Activated CD4-positive, alpha-beta T cell treated with anti-CD3 and anti-CD28 coated beads, Interleukin-2, amount 10 ng/mL, durations not matched to agents 24 days and 14 days (primary cell): ENCODE measurements around the gene CPA1. TPM values are rescaled to one million over a fixed set of nuclear protein-coding genes. Genes with fewer than 3 reads are reported as not detected.

Source experiments
- DNase-seq: peaks from one replicate; pipeline ENCODE4 v3.0.0; 2022
- H3K27ac Mint-ChIP-seq: one replicate; pipeline ENCODE4 v1.8.0; 2022; ENCODE audit warnings: mild to moderate bottlenecking, mixed read lengths
- H3K27me3 Mint-ChIP-seq: one replicate; pipeline ENCODE4 v1.8.0; 2022; ENCODE audit warnings: mixed read lengths
- H3K36me3 Mint-ChIP-seq: one replicate; pipeline ENCODE4 v1.8.0; 2022; ENCODE audit warnings: low read depth, mild to moderate bottlenecking, mixed read lengths
- H3K4me1 Mint-ChIP-seq: one replicate; pipeline ENCODE4 v1.8.0; 2021; ENCODE audit warnings: mixed read lengths
- H3K4me3 Mint-ChIP-seq: one replicate; pipeline ENCODE4 v1.8.0; 2022; ENCODE audit warnings: mild to moderate bottlenecking, moderate library complexity, mixed read lengths
- H3K9me3 Mint-ChIP-seq: one replicate; pipeline ENCODE4 v1.8.0; 2021; ENCODE audit warnings: mixed read lengths
- intact Hi-C: fragments of 100-400 bp; cut with micrococcal nuclease; formaldehyde crosslinking; loops from one replicate; pipeline ENCODE4 v1.15.1; 2023
- total RNA-seq: library from RNA; stranded (reverse); gene quantifications from 2 replicates; pipeline ENCODE4 v1.2.3, GENCODE V29; 2022

The CPA1 gene
- total RNA-seq, 1 donor from 2014 or later, result not detected

- Mint-ChIP-seq H3K4me1 (peaks cover 5% of the 10 kb centered on the region), H3K27me3 (no peaks in the 10 kb centered on the region), H3K9me3 (no peaks in the 10 kb centered on the region), H3K27ac (no peak overlapping the region), H3K4me3 (no peak overlapping the region), H3K36me3 (peaks cover 13% of the 10 kb centered on the region)
- intact Hi-C loops, result no loop called here
- no peak for DNase-seq
Observed at GRCh38 chr7:130401578-130401977, 21.3 kb downstream of the CPA1 start.

- H3K4me1 Mint-ChIP-seq, result peaks cover 5% of the 10 kb centered on the region
- H3K4me3 Mint-ChIP-seq, result no peak overlapping the region
- DNase-seq, result no peak
- intact Hi-C loops, result no loop called here
- no peak overlapping the region for H3K27ac Mint-ChIP-seq
- H3K36me3 Mint-ChIP-seq, result peaks cover 4% of the 10 kb centered on the region
- no peaks in the 10 kb centered on the region for H3K9me3 Mint-ChIP-seq
- H3K27me3 Mint-ChIP-seq, result no peaks in the 10 kb centered on the region
Observed at GRCh38 chr7:130405003-130405402, 24.7 kb downstream of the CPA1 start.

GRCh38 chr7:130409067-130409711, 28.9 kb downstream of the CPA1 start:
- H3K27me3 Mint-ChIP-seq, result no peaks in the 10 kb centered on the region
- H3K4me1 Mint-ChIP-seq, result peaks cover 5% of the 10 kb centered on the region
- no peaks in the 10 kb centered on the region for H3K9me3 Mint-ChIP-seq
- no peak overlapping the region for H3K27ac Mint-ChIP-seq
- H3K36me3 Mint-ChIP-seq, result peaks cover 3% of the 10 kb centered on the region
- no peak for DNase-seq
- H3K4me3 Mint-ChIP-seq, result no peak overlapping the region
- intact Hi-C loops, result no loop called here

GRCh38 chr7:130409712-130410072, 29.4 kb downstream of the CPA1 start:
- no peaks in the 10 kb centered on the region for H3K27me3 Mint-ChIP-seq
- intact Hi-C loops, result no loop called here
- H3K4me3 Mint-ChIP-seq, result no peak overlapping the region
- peaks cover 3% of the 10 kb centered on the region for H3K36me3 Mint-ChIP-seq
- no peak overlapping the region for H3K27ac Mint-ChIP-seq
- no peaks in the 10 kb centered on the region for H3K9me3 Mint-ChIP-seq
- DNase-seq, result no peak
- peaks cover 5% of the 10 kb centered on the region for H3K4me1 Mint-ChIP-seq

GRCh38 chr7:130410868-130411541, 30.7 kb downstream of the CPA1 start:
- Mint-ChIP-seq H3K4me1 (peaks cover 14% of the 10 kb centered on the region), H3K27me3 (no peaks in the 10 kb centered on the region), H3K36me3 (peaks cover 3% of the 10 kb centered on the region), H3K9me3 (no peaks in the 10 kb centered on the region), H3K4me3 (no peak overlapping the region), H3K27ac (no peak overlapping the region)
- intact Hi-C loops, result no loop called here
- no peak for DNase-seq

GRCh38 chr7:130413201-130413600, 32.9 kb downstream of the CPA1 start:
- no peak overlapping the region for H3K27ac Mint-ChIP-seq
- no peaks in the 10 kb centered on the region for H3K9me3 Mint-ChIP-seq
- H3K4me3 Mint-ChIP-seq, result no peak overlapping the region
- no peak for DNase-seq
- no peaks in the 10 kb centered on the region for H3K27me3 Mint-ChIP-seq
- peaks cover 35% of the 10 kb centered on the region for H3K4me1 Mint-ChIP-seq
- intact Hi-C loops, result no loop called here
- peaks cover 3% of the 10 kb centered on the region for H3K36me3 Mint-ChIP-seq

GRCh38 chr7:130415006-130415405, 34.7 kb downstream of the CPA1 start:
- intact Hi-C loops, result loop anchor here (5.0 kb wide), 1 partner anchor 47 kb away; no protein-coding TSS in a partner anchor
- DNase-seq, result no peak
- peaks cover 39% of the 10 kb centered on the region for H3K4me1 Mint-ChIP-seq
- H3K4me3 Mint-ChIP-seq, result peak overlapping the region; percentile 0
- H3K27me3 Mint-ChIP-seq, result no peaks in the 10 kb centered on the region
- no peak overlapping the region for H3K27ac Mint-ChIP-seq
- no peaks in the 10 kb centered on the region for H3K9me3 Mint-ChIP-seq
- peaks cover 3% of the 10 kb centered on the region for H3K36me3 Mint-ChIP-seq

- Mint-ChIP-seq H3K4me1 (peaks cover 46% of the 10 kb centered on the region), H3K27ac (peak overlapping the region; percentile 78), H3K4me3 (peak overlapping the region; percentile 38), H3K27me3 (no peaks in the 10 kb centered on the region), H3K36me3 (peaks cover 3% of the 10 kb centered on the region), H3K9me3 (no peaks in the 10 kb centered on the region)
- intact Hi-C loops, result loop anchor here (5.0 kb wide), 1 partner anchor 45 kb away; no protein-coding TSS in a partner anchor
- peak; percentile 69 for DNase-seq
Observed at GRCh38 chr7:130417213-130417612, 36.9 kb downstream of the CPA1 start.

GRCh38 chr7:130418306-130418705, 38.0 kb downstream of the CPA1 start:
- H3K4me1 Mint-ChIP-seq, result peaks cover 50% of the 10 kb centered on the region
- no peak for DNase-seq
- peaks cover 3% of the 10 kb centered on the region for H3K36me3 Mint-ChIP-seq
- H3K4me3 Mint-ChIP-seq, result no peak overlapping the region
- no peaks in the 10 kb centered on the region for H3K27me3 Mint-ChIP-seq
- no peaks in the 10 kb centered on the region for H3K9me3 Mint-ChIP-seq
- intact Hi-C loops, result loop anchor here (5.0 kb wide), 1 partner anchor 44 kb away; no protein-coding TSS in a partner anchor
- H3K27ac Mint-ChIP-seq, result no peak overlapping the region

GRCh38 chr7:130419658-130420057, 39.4 kb downstream of the CPA1 start:
- DNase-seq, result no peak
- H3K27ac Mint-ChIP-seq, result no peak overlapping the region
- intact Hi-C loops, result loop anchor here (2.0 to 5.0 kb wide), 2 partner anchors 43 to 229 kb away; no protein-coding TSS in a partner anchor
- no peaks in the 10 kb centered on the region for H3K9me3 Mint-ChIP-seq
- no peak overlapping the region for H3K4me3 Mint-ChIP-seq
- peaks cover 48% of the 10 kb centered on the region for H3K4me1 Mint-ChIP-seq
- no peaks in the 10 kb centered on the region for H3K36me3 Mint-ChIP-seq
- H3K27me3 Mint-ChIP-seq, result no peaks in the 10 kb centered on the region

GRCh38 chr7:130420943-130421578, 40.8 kb downstream of the CPA1 start:
- peaks cover 3% of the 10 kb centered on the region for H3K36me3 Mint-ChIP-seq
- peaks cover 41% of the 10 kb centered on the region for H3K4me1 Mint-ChIP-seq
- H3K27ac Mint-ChIP-seq, result no peak overlapping the region

GRCh38 chr7:130421684-130422083, 41.4 kb downstream of the CPA1 start:
- H3K27me3 Mint-ChIP-seq, result no peaks in the 10 kb centered on the region
- peak overlapping the region; percentile 36 for H3K4me3 Mint-ChIP-seq
- peaks cover 38% of the 10 kb centered on the region for H3K4me1 Mint-ChIP-seq
- peaks cover 6% of the 10 kb centered on the region for H3K36me3 Mint-ChIP-seq
- no peaks in the 10 kb centered on the region for H3K9me3 Mint-ChIP-seq
- intact Hi-C loops, result loop anchor here (2.0 kb wide), 1 partner anchor 227 kb away; no protein-coding TSS in a partner anchor
- peak overlapping the region; percentile 43 for H3K27ac Mint-ChIP-seq
- no peak for DNase-seq

More at GRCh38 chr7:130420943-130421578, 40.8 kb downstream of the CPA1 start:
- intact Hi-C loops, result loop anchor here (2.0 kb wide), 1 partner anchor 228 kb away; no protein-coding TSS in a partner anchor
- Mint-ChIP-seq H3K27me3 (no peaks in the 10 kb centered on the region), H3K4me3 (no peak overlapping the region), H3K9me3 (no peaks in the 10 kb centered on the region)
- DNase-seq, result no peak

GRCh38 chr7:130423501-130424037, 43.3 kb downstream of the CPA1 start:
- Mint-ChIP-seq H3K27ac (no peak overlapping the region), H3K36me3 (peaks cover 10% of the 10 kb centered on the region), H3K4me3 (no peak overlapping the region), H3K4me1 (peaks cover 25% of the 10 kb centered on the region), H3K27me3 (no peaks in the 10 kb centered on the region), H3K9me3 (no peaks in the 10 kb centered on the region)
- no peak for DNase-seq
- intact Hi-C loops, result no loop called here

- H3K36me3 Mint-ChIP-seq, result peaks cover 14% of the 10 kb centered on the region
- DNase-seq, result no peak
- no peak overlapping the region for H3K27ac Mint-ChIP-seq
- no peak overlapping the region for H3K4me3 Mint-ChIP-seq
- H3K27me3 Mint-ChIP-seq, result no peaks in the 10 kb centered on the region
- H3K4me1 Mint-ChIP-seq, result peaks cover 19% of the 10 kb centered on the region
- H3K9me3 Mint-ChIP-seq, result no peaks in the 10 kb centered on the region
- intact Hi-C loops, result no loop called here
Observed at GRCh38 chr7:130425796-130426195, 45.5 kb downstream of the CPA1 start.
